SKM-1 (cell line): Measurements from ENCODE around the gene METTL26.

ENCODE experiments used
- DNase-seq: peaks from one replicate; lab custom pipeline; 2025; ENCODE audit not compliant: unreplicated experiment; lab: John Stamatoyannopoulos, UW

Gene METTL26

GRCh38 chr16:674968-675883 is 39.1 kb upstream of the METTL26 start, which contains the start of gene RHBDL1:
Gene RHBDL1 (plus strand): TSS chr16:675671. CDS start chr16:675791, 120 bp downstream.
- DNase-seq, result no peak

GRCh38 chr16:674214-674881 is 38.2 kb upstream of the METTL26 start:
- DNase-seq, result no peak

- no peak for DNase-seq
These were observed 37.4 kb upstream of the METTL26 start for GRCh38 chr16:673399-673991.

GRCh38 chr16:672851-673250 is 36.7 kb upstream of the METTL26 start:
- no peak for DNase-seq

- no peak for DNase-seq
These were observed 36.3 kb upstream of the METTL26 start for GRCh38 chr16:672371-672770.

GRCh38 chr16:671353-672131 is 35.4 kb upstream of the METTL26 start:
- no peak for DNase-seq

GRCh38 chr16:670485-671352 is 34.6 kb upstream of the METTL26 start:
- DNase-seq, result no peak

- DNase-seq, result no peak
These were observed 33.6 kb upstream of the METTL26 start for GRCh38 chr16:669666-670065.

GRCh38 chr16:668519-669171 is 32.5 kb upstream of the METTL26 start:
- no peak for DNase-seq

GRCh38 chr16:667780-668518 is 31.8 kb upstream of the METTL26 start, which contains the start of gene RHOT2:
Gene RHOT2 (plus strand): TSS chr16:668132. CDS start chr16:668200, 68 bp downstream.
- DNase-seq, result peak; percentile 77

- no peak for DNase-seq
These were observed 31.1 kb upstream of the METTL26 start for GRCh38 chr16:667113-667779.

- no peak for DNase-seq
These were observed 30.5 kb upstream of the METTL26 start for GRCh38 chr16:666572-666971.

GRCh38 chr16:662597-662996 is 26.5 kb upstream of the METTL26 start:
- DNase-seq, result no peak

- no peak for DNase-seq
These were observed 26.0 kb upstream of the METTL26 start for GRCh38 chr16:662095-662494.

- DNase-seq, result no peak
These were observed 25.2 kb upstream of the METTL26 start for GRCh38 chr16:661184-661821.

GRCh38 chr16:660459-661183 is 24.5 kb upstream of the METTL26 start:
- DNase-seq, result peak; percentile 71

GRCh38 chr16:660132-660458 is 24.0 kb upstream of the METTL26 start:
- DNase-seq, result no peak
